ENCODE results near the gene DIS3L2.

GRCh38 chr2:232232915-232233314 is 271.4 kb downstream of the DIS3L2 start:
- TF ChIP-seq CTCF (conservative IDR thresholded peaks at IDR 0.05; ENCODE audit: low read depth in 2 of 2), result no peak
- no peak for TF ChIP-seq REST (IDR thresholded peaks at IDR 0.05; ENCODE audit: unreplicated experiment)
- TF ChIP-seq CREB1 (CRISPR knock-in tag; IDR thresholded peaks at IDR 0.05; ENCODE audit: low read depth), result no peak
- TF ChIP-seq JUNB (IDR thresholded peaks at IDR 0.05; ENCODE audit: unreplicated experiment), result no peak
- no peak for TF ChIP-seq ETS1 (IDR thresholded peaks at IDR 0.05)
- no peak for TF ChIP-seq EZH2 (IDR thresholded peaks at IDR 0.05; ENCODE audit: low read depth, unreplicated experiment)
- no peak for TF ChIP-seq POLR2AphosphoS5 (IDR thresholded peaks at IDR 0.05; ENCODE audit: low read depth)
- no peak for TF ChIP-seq EZH2phosphoT487 (IDR thresholded peaks at IDR 0.05; ENCODE audit: unreplicated experiment)
- TF ChIP-seq NANOG (IDR thresholded peaks at IDR 0.05; ENCODE audit: borderline replicate concordance), result no peak
- TF ChIP-seq ZNF114 (CRISPR knock-in tag; IDR thresholded peaks at IDR 0.05), result no peak
- no peak for TF ChIP-seq STAT1 (IDR thresholded peaks at IDR 0.05; ENCODE audit: unreplicated experiment)
- TF ChIP-seq ZNF331 (CRISPR knock-in tag; IDR thresholded peaks at IDR 0.05; ENCODE audit: low read depth), result no peak
